ENCODE data around the gene ATRNL1. TPM values are rescaled to one million over a fixed set of nuclear protein-coding genes. Genes with fewer than 3 reads are reported as not detected.
"Not testable (repeated sequence)": the region's sequence is repeated elsewhere in the genome, so short reads cannot be mapped to it uniquely, and the experiment has no call there.

ATRNL1 gene
- total and polyA plus RNA-seq, 4 donors: 0.40 to 26.9 (median 5.3) TPM

- Histone ChIP-seq H3K9me3 (ENCODE audit: control insufficient read depth in 4 of 4, low read length in 3 of 4) (no peaks in the 10 kb centered on the region), H3K4me3 (ENCODE audit: low read depth in 1 of 3, low read length in 3 of 3) (no peak overlapping the region), H3K27ac (ENCODE audit: low read depth in 1 of 2, low read length in 2 of 2) (no peak overlapping the region), H3K9ac (ENCODE audit: low read depth in 1 of 2, low read length in 2 of 2) (no peak overlapping the region), H3K27me3 (ENCODE audit: control insufficient read depth in 4 of 4, insufficient read depth in 4 of 4, low read length in 3 of 4) (no peaks in the 10 kb centered on the region), H3K36me3 (ENCODE audit: control insufficient read depth in 4 of 4, insufficient read depth in 3 of 4, low read depth in 1 of 4, low read length in 3 of 4) (no peaks in the 10 kb centered on the region), H3K4me1 (ENCODE audit: control insufficient read depth in 4 of 4, insufficient read depth in 4 of 4, low read length in 3 of 4) (no peaks in the 10 kb centered on the region)
- 96% methylated on average over 2 of the region's 2 CpGs for WGBS
- no peak for DNase-seq (ENCODE audit: low spot score)
- TF ChIP-seq MAX (IDR thresholded peaks at IDR 0.05) (no peak), EGR1 (IDR thresholded peaks at IDR 0.05; ENCODE audit: low read depth in 2 of 2) (no peak), RAD21 (IDR thresholded peaks at IDR 0.05) (no peak)
Measured at GRCh38 chr10:115239761-115240160, 146.6 kb downstream of the ATRNL1 start.

GRCh38 chr10:115250784-115251183 is 157.6 kb downstream of the ATRNL1 start:
- H3K27me3 ChIP-seq (ENCODE audit: control insufficient read depth in 4 of 4, insufficient read depth in 4 of 4, low read length in 3 of 4): no peaks in the 10 kb centered on the region
- no peak for DNase-seq (ENCODE audit: low spot score)
- 91% methylated on average over 3 of the region's 3 CpGs for WGBS
- no peaks in the 10 kb centered on the region for H3K36me3 ChIP-seq (ENCODE audit: control insufficient read depth in 4 of 4, insufficient read depth in 3 of 4, low read depth in 1 of 4, low read length in 3 of 4)
- no peak overlapping the region for H3K27ac ChIP-seq (ENCODE audit: low read depth in 1 of 2, low read length in 2 of 2)
- no peaks in the 10 kb centered on the region for H3K9me3 ChIP-seq (ENCODE audit: control insufficient read depth in 4 of 4, low read length in 3 of 4)
- no peak overlapping the region for H3K9ac ChIP-seq (ENCODE audit: low read depth in 1 of 2, low read length in 2 of 2)
- no peaks in the 10 kb centered on the region for H3K4me1 ChIP-seq (ENCODE audit: control insufficient read depth in 4 of 4, insufficient read depth in 4 of 4, low read length in 3 of 4)
- no peak for TF ChIP-seq FOXA1 (IDR thresholded peaks at IDR 0.05)
- TF ChIP-seq JUND (IDR thresholded peaks at IDR 0.05): no peak
- no peak overlapping the region for H3K4me3 ChIP-seq (ENCODE audit: low read depth in 1 of 3, low read length in 3 of 3)

- not testable (repeated sequence) for DNase-seq (ENCODE audit: low spot score); H3K9me3 ChIP-seq (ENCODE audit: control insufficient read depth in 4 of 4, low read length in 3 of 4)
- 95% methylated on average over 1 of the region's 1 CpG for WGBS
Measured at GRCh38 chr10:115253765-115254164, 160.6 kb downstream of the ATRNL1 start.

GRCh38 chr10:115272482-115272881 is 179.3 kb downstream of the ATRNL1 start:
- 78% methylated on average over 3 of the region's 3 CpGs for WGBS
- Histone ChIP-seq H3K9me3 (ENCODE audit: control insufficient read depth in 4 of 4, low read length in 3 of 4) (no peaks in the 10 kb centered on the region), H3K4me3 (ENCODE audit: low read depth in 1 of 3, low read length in 3 of 3) (no peak overlapping the region), H3K27ac (ENCODE audit: low read depth in 1 of 2, low read length in 2 of 2) (no peak overlapping the region), H3K9ac (ENCODE audit: low read depth in 1 of 2, low read length in 2 of 2) (no peak overlapping the region), H3K36me3 (ENCODE audit: control insufficient read depth in 4 of 4, insufficient read depth in 3 of 4, low read depth in 1 of 4, low read length in 3 of 4) (no peaks in the 10 kb centered on the region), H3K4me1 (ENCODE audit: control insufficient read depth in 4 of 4, insufficient read depth in 4 of 4, low read length in 3 of 4) (no peaks in the 10 kb centered on the region), H3K27me3 (ENCODE audit: control insufficient read depth in 4 of 4, insufficient read depth in 4 of 4, low read length in 3 of 4) (no peaks in the 10 kb centered on the region)
- TF ChIP-seq FOXA2 (IDR thresholded peaks at IDR 0.05) (no peak), JUND (IDR thresholded peaks at IDR 0.05) (no peak), EGR1 (IDR thresholded peaks at IDR 0.05; ENCODE audit: low read depth in 2 of 2) (no peak), HNF4G (IDR thresholded peaks at IDR 0.05) (no peak), NR2F2 (IDR thresholded peaks at IDR 0.05) (no peak), RAD21 (IDR thresholded peaks at IDR 0.05) (no peak), ZBTB33 (IDR thresholded peaks at IDR 0.05) (no peak), GABPA (IDR thresholded peaks at IDR 0.05 in 1 of 2, conservative IDR thresholded peaks at IDR 0.05 in 1 of 2) (no peak), MAX (IDR thresholded peaks at IDR 0.05) (no peak), ATF3 (IDR thresholded peaks at IDR 0.05) (no peak), YY1 (IDR thresholded peaks at IDR 0.05) (no peak), CTCF (IDR thresholded peaks at IDR 0.05; ENCODE audit: low read depth, low read length, missing input control) (no peak), RXRA (IDR thresholded peaks at IDR 0.05) (no peak)
- DNase-seq (ENCODE audit: low spot score): no peak

More at GRCh38 chr10:115253765-115254164, 160.6 kb downstream of the ATRNL1 start:
- H3K4me3 ChIP-seq (ENCODE audit: low read depth in 1 of 3, low read length in 3 of 3); H3K27ac ChIP-seq (ENCODE audit: low read depth in 1 of 2, low read length in 2 of 2); H3K4me1 ChIP-seq (ENCODE audit: control insufficient read depth in 4 of 4, insufficient read depth in 4 of 4, low read length in 3 of 4); H3K36me3 ChIP-seq (ENCODE audit: control insufficient read depth in 4 of 4, insufficient read depth in 3 of 4, low read depth in 1 of 4, low read length in 3 of 4); H3K9ac ChIP-seq (ENCODE audit: low read depth in 1 of 2, low read length in 2 of 2); H3K27me3 ChIP-seq (ENCODE audit: control insufficient read depth in 4 of 4, insufficient read depth in 4 of 4, low read length in 3 of 4): not testable (repeated sequence)

All from liver (tissue), 9 donors.